ENCODE results near the gene UBE2G2.

- TF ChIP-seq CTCF (IDR thresholded peaks at IDR 0.05) (no peak), POLR2A (IDR thresholded peaks at IDR 0.05) (no peak)
These were observed 6.3 kb downstream of the UBE2G2 start for GRCh38 chr21:44795342-44795741.
